ENCODE measurements around the gene HOXB2.

The HOXB2 gene

DNA sequence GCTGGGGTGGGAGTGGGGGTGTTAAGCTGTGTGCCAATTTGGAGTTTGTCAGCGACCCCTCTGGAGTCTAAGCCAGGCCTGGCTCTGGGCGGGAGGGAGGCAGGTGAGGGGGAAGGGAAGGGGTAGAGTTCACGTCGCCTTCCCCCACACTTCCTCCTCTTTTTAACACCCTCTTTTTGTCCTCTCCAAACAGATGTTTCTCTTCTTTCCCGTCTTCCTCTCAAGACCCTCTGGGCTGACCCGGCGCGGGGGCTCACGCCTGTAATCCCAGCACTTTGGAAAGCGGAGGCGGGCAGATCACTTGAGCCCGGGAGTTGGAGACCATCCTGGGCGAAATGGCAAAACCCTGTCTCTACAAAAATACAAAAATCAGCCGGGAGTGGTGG lies 17.4 kb downstream of the HOXB2 start:
- H3K9me2 ChIP-seq (replicated peaks; ENCODE audit: insufficient read depth, low read length): no peaks in the 10 kb centered on the region
- no peak for TF ChIP-seq EZH2phosphoT487 (conservative IDR thresholded peaks at IDR 0.05; ENCODE audit: low read length)
- TF ChIP-seq, protein P1, sequence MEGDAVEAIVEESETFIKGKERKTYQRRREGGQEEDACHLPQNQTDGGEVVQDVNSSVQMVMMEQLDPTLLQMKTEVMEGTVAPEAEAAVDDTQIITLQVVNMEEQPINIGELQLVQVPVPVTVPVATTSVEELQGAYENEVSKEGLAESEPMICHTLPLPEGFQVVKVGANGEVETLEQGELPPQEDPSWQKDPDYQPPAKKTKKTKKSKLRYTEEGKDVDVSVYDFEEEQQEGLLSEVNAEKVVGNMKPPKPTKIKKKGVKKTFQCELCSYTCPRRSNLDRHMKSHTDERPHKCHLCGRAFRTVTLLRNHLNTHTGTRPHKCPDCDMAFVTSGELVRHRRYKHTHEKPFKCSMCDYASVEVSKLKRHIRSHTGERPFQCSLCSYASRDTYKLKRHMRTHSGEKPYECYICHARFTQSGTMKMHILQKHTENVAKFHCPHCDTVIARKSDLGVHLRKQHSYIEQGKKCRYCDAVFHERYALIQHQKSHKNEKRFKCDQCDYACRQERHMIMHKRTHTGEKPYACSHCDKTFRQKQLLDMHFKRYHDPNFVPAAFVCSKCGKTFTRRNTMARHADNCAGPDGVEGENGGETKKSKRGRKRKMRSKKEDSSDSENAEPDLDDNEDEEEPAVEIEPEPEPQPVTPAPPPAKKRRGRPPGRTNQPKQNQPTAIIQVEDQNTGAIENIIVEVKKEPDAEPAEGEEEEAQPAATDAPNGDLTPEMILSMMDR (IDR thresholded peaks at IDR 0.05; ENCODE audit: insufficient read depth, low read length, poor library complexity, severe bottlenecking): no peak
- H4K20me1 ChIP-seq (ENCODE audit: low read depth, low read length): no peaks in the 10 kb centered on the region
- H3K4me2 ChIP-seq (ENCODE audit: low read depth, low read length, poor library complexity, severe bottlenecking): no peak overlapping the region
- H3F3A ChIP-seq (ENCODE audit: insufficient read depth): no peaks in the 10 kb centered on the region
- no peaks in the 10 kb centered on the region for H3K27me3 ChIP-seq (ENCODE audit: low read length)
- no peaks in the 10 kb centered on the region for H3K79me2 ChIP-seq (ENCODE audit: insufficient read depth, low read length)
- H3K9me3 ChIP-seq (ENCODE audit: insufficient read depth, low read length): no peaks in the 10 kb centered on the region
- H3K4me3 ChIP-seq (ENCODE audit: insufficient read depth, low read length, poor library complexity, severe bottlenecking): no peak overlapping the region
- no peaks in the 10 kb centered on the region for H3K36me3 ChIP-seq (ENCODE audit: low read length)
- H3K9ac ChIP-seq (ENCODE audit: low read length): no peak overlapping the region
- no peak overlapping the region for H3K27ac ChIP-seq (ENCODE audit: low read depth, low read length)
- no peak overlapping the region for H2AFZ ChIP-seq (ENCODE audit: low read depth, low read length, severe bottlenecking)

DNA sequence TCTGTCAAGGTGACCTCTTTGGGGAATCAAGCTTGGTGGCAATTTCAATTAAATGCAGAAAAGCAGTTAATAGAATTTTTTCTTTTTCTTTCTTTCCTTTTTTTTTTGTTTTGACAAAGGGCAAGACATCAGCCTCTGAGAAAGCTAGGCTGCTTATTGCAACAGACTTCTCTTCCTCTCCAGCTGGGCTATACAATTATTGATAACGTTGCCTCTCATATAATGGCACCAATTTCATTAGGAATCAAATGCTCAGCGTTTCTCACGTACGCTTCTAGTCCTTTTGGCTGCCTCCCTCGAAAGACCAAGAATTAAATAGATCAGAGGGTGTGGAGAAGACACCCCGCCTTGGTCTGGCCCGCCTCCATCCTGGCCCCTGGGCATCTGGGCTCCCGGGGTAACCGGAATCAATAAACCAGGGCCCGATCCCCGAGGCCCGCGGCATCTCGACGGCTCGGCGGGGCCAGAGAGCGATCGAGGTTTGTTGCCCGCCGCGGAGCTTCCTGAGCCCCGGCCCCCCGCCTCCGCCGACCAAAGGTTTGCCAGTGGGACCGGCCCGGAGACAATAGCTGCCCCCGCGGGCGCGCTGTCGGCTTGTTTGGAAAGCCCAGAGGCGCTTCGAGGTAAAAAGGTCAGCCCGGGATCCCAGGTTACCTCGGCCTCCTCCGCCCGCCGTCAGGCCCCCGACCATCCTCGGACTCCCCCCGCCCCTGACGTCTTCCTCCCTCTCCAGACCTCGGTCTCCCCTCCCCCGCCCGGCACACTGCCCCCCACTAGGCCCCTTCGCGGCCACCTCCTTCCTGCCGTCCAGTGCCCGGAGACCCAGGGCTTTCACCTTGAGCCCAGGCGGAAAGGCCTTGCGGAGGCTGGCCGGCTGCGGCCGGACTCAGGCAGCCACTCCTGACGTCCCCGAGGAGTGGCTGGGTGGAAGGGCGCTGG lies 18.0 kb downstream of the HOXB2 start:
- H3K9me2 ChIP-seq (replicated peaks; ENCODE audit: insufficient read depth, low read length): no peaks in the 10 kb centered on the region
- no peaks in the 10 kb centered on the region for H3K9me3 ChIP-seq (ENCODE audit: insufficient read depth, low read length)
- H4K20me1 ChIP-seq (ENCODE audit: low read depth, low read length): no peaks in the 10 kb centered on the region
- H3K4me3 ChIP-seq (ENCODE audit: insufficient read depth, low read length, poor library complexity, severe bottlenecking): no peak overlapping the region
- H3K9ac ChIP-seq (ENCODE audit: low read length): no peak overlapping the region
- no peak overlapping the region for H3K27ac ChIP-seq (ENCODE audit: low read depth, low read length)
- H3K27me3 ChIP-seq (ENCODE audit: low read length): no peaks in the 10 kb centered on the region
- no peak overlapping the region for H2AFZ ChIP-seq (ENCODE audit: low read depth, low read length, severe bottlenecking)
- no peak for TF ChIP-seq EZH2phosphoT487 (conservative IDR thresholded peaks at IDR 0.05; ENCODE audit: low read length)
- TF ChIP-seq, protein P1 (IDR thresholded peaks at IDR 0.05; ENCODE audit: insufficient read depth, low read length, poor library complexity, severe bottlenecking): no peak
- H3K4me2 ChIP-seq (ENCODE audit: low read depth, low read length, poor library complexity, severe bottlenecking): no peak overlapping the region
- H3K36me3 ChIP-seq (ENCODE audit: low read length): no peaks in the 10 kb centered on the region
- H3K79me2 ChIP-seq (ENCODE audit: insufficient read depth, low read length): no peaks in the 10 kb centered on the region
- no peaks in the 10 kb centered on the region for H3F3A ChIP-seq (ENCODE audit: insufficient read depth)

DNA sequence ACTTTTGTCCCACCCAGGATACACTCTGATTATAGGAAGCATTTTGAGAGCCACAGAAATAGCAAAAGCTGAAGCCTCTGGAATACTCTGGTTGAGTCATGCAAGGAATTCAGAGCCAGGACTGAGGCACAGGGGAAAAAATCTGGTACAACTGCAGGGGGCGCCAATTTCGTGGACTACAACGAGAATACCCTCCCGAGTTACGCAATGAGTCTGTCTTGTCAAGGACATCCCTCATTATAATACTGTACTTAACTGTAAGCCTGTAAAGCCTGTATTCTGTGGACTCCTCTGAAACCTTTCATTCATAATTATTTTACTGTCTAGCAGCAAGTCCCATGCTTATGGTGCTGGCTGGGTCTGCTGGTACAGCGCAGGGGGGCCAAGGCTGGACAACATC lies 21.9 kb downstream of the HOXB2 start:
- H4K20me1 ChIP-seq (ENCODE audit: low read depth, low read length): no peaks in the 10 kb centered on the region
- no peaks in the 10 kb centered on the region for H3F3A ChIP-seq (ENCODE audit: insufficient read depth)
- no peak overlapping the region for H2AFZ ChIP-seq (ENCODE audit: low read depth, low read length, severe bottlenecking)
- no peaks in the 10 kb centered on the region for H3K36me3 ChIP-seq (ENCODE audit: low read length)
- no peaks in the 10 kb centered on the region for H3K27me3 ChIP-seq (ENCODE audit: low read length)
- no peak overlapping the region for H3K27ac ChIP-seq (ENCODE audit: low read depth, low read length)
- TF ChIP-seq EZH2phosphoT487 (conservative IDR thresholded peaks at IDR 0.05; ENCODE audit: low read length): no peak
- TF ChIP-seq, protein P1 (IDR thresholded peaks at IDR 0.05; ENCODE audit: insufficient read depth, low read length, poor library complexity, severe bottlenecking): no peak
- no peak overlapping the region for H3K4me2 ChIP-seq (ENCODE audit: low read depth, low read length, poor library complexity, severe bottlenecking)
- no peaks in the 10 kb centered on the region for H3K9me2 ChIP-seq (replicated peaks; ENCODE audit: insufficient read depth, low read length)
- no peaks in the 10 kb centered on the region for H3K9me3 ChIP-seq (ENCODE audit: insufficient read depth, low read length)
- no peaks in the 10 kb centered on the region for H3K79me2 ChIP-seq (ENCODE audit: insufficient read depth, low read length)
- H3K4me3 ChIP-seq (ENCODE audit: insufficient read depth, low read length, poor library complexity, severe bottlenecking): no peak overlapping the region
- H3K9ac ChIP-seq (ENCODE audit: low read length): no peak overlapping the region

Measured in SU-DHL-6 (cell line).